Measurements from ENCODE around the gene RPL13. TPM values are rescaled to one million over a fixed set of nuclear protein-coding genes. Genes with fewer than 3 reads are reported as not detected.

RPL13 gene
- total RNA-seq, 1 experiment from 2014 or later, result 1,779 TPM

- Mint-ChIP-seq H3K4me3 (ENCODE audit: low read depth, unreplicated experiment) (no peak overlapping the region), H3K4me1 (ENCODE audit: low read depth, unreplicated experiment) (no peaks in the 10 kb centered on the region), H3K27ac (ENCODE audit: unreplicated experiment) (no peak overlapping the region), H3K9me3 (ENCODE audit: low read depth, unreplicated experiment) (no peaks in the 10 kb centered on the region), H3K27me3 (ENCODE audit: unreplicated experiment) (no peaks in the 10 kb centered on the region), H3K36me3 (ENCODE audit: insufficient read depth, unreplicated experiment) (peaks cover 59% of the 10 kb centered on the region)
- intact Hi-C loops (cut with micrococcal nuclease; ENCODE audit: unreplicated experiment), result no loop called here
- TF ChIP-seq CTCF (IDR thresholded peaks at IDR 0.05; ENCODE audit: unreplicated experiment), result no peak
- no TSS peak for BruUV-seq (replicated peaks)
- no peak for DNase-seq
- CTCF ChIA-PET, result no interaction called here
These were observed 12.6 kb upstream of the RPL13 start for GRCh38 chr16:89547860-89548259.

GRCh38 chr16:89548344-89549006 is 12.0 kb upstream of the RPL13 start:
- Mint-ChIP-seq H3K4me3 (ENCODE audit: low read depth, unreplicated experiment) (no peak overlapping the region), H3K4me1 (ENCODE audit: low read depth, unreplicated experiment) (no peaks in the 10 kb centered on the region), H3K27me3 (ENCODE audit: unreplicated experiment) (no peaks in the 10 kb centered on the region), H3K9me3 (ENCODE audit: low read depth, unreplicated experiment) (no peaks in the 10 kb centered on the region), H3K36me3 (ENCODE audit: insufficient read depth, unreplicated experiment) (peaks cover 65% of the 10 kb centered on the region), H3K27ac (ENCODE audit: unreplicated experiment) (no peak overlapping the region)
- BruUV-seq (replicated peaks), result no TSS peak
- intact Hi-C loops (cut with micrococcal nuclease; ENCODE audit: unreplicated experiment), result no loop called here
- CTCF ChIA-PET, result no interaction called here
- no peak for TF ChIP-seq CTCF (IDR thresholded peaks at IDR 0.05; ENCODE audit: unreplicated experiment)
- no peak for DNase-seq

GRCh38 chr16:89549007-89549700 is 11.3 kb upstream of the RPL13 start:
- intact Hi-C loops (cut with micrococcal nuclease; ENCODE audit: unreplicated experiment), result no loop called here
- no peak overlapping the region for H3K27ac Mint-ChIP-seq (ENCODE audit: unreplicated experiment)
- H3K4me1 Mint-ChIP-seq (ENCODE audit: low read depth, unreplicated experiment), result no peaks in the 10 kb centered on the region
- no peak for TF ChIP-seq CTCF (IDR thresholded peaks at IDR 0.05; ENCODE audit: unreplicated experiment)
- peaks cover 69% of the 10 kb centered on the region for H3K36me3 Mint-ChIP-seq (ENCODE audit: insufficient read depth, unreplicated experiment)
- DNase-seq, result no peak
- no peaks in the 10 kb centered on the region for H3K9me3 Mint-ChIP-seq (ENCODE audit: low read depth, unreplicated experiment)
- CTCF ChIA-PET, result no interaction called here
- no peaks in the 10 kb centered on the region for H3K27me3 Mint-ChIP-seq (ENCODE audit: unreplicated experiment)
- no peak overlapping the region for H3K4me3 Mint-ChIP-seq (ENCODE audit: low read depth, unreplicated experiment)
- BruUV-seq (replicated peaks), result no TSS peak

GRCh38 chr16:89550421-89551007 is 10.0 kb upstream of the RPL13 start:
- H3K9me3 Mint-ChIP-seq (ENCODE audit: low read depth, unreplicated experiment), result no peaks in the 10 kb centered on the region
- peaks cover 72% of the 10 kb centered on the region for H3K36me3 Mint-ChIP-seq (ENCODE audit: insufficient read depth, unreplicated experiment)
- no peaks in the 10 kb centered on the region for H3K4me1 Mint-ChIP-seq (ENCODE audit: low read depth, unreplicated experiment)
- no TSS peak for BruUV-seq (replicated peaks)
- no peak overlapping the region for H3K4me3 Mint-ChIP-seq (ENCODE audit: low read depth, unreplicated experiment)
- no peak for TF ChIP-seq CTCF (IDR thresholded peaks at IDR 0.05; ENCODE audit: unreplicated experiment)
- DNase-seq, result no peak
- CTCF ChIA-PET, result no interaction called here
- no peaks in the 10 kb centered on the region for H3K27me3 Mint-ChIP-seq (ENCODE audit: unreplicated experiment)
- intact Hi-C loops (cut with micrococcal nuclease; ENCODE audit: unreplicated experiment), result no loop called here
- no peak overlapping the region for H3K27ac Mint-ChIP-seq (ENCODE audit: unreplicated experiment)

Data from Calu3 (cell line).